ENCODE measurements around the gene FZD1.

Gene FZD1

GRCh38 chr7:91293840-91294239 is 29.6 kb downstream of the FZD1 start:
- TF ChIP-seq, protein P1, sequence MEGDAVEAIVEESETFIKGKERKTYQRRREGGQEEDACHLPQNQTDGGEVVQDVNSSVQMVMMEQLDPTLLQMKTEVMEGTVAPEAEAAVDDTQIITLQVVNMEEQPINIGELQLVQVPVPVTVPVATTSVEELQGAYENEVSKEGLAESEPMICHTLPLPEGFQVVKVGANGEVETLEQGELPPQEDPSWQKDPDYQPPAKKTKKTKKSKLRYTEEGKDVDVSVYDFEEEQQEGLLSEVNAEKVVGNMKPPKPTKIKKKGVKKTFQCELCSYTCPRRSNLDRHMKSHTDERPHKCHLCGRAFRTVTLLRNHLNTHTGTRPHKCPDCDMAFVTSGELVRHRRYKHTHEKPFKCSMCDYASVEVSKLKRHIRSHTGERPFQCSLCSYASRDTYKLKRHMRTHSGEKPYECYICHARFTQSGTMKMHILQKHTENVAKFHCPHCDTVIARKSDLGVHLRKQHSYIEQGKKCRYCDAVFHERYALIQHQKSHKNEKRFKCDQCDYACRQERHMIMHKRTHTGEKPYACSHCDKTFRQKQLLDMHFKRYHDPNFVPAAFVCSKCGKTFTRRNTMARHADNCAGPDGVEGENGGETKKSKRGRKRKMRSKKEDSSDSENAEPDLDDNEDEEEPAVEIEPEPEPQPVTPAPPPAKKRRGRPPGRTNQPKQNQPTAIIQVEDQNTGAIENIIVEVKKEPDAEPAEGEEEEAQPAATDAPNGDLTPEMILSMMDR (IDR thresholded peaks at IDR 0.05; ENCODE audit: low read depth, low read length, missing control alignments) = no peak
- no peak for DNase-seq
- in situ Hi-C loops (cut with HindIII; ENCODE audit: low pct_ligation_motif_present, low sequenced_read_pairs) = no loop called here
- Histone ChIP-seq H3K4me3 (ENCODE audit: low read depth, low read length) (no peak overlapping the region), H3K36me3 (replicated peaks) (no peaks in the 10 kb centered on the region), H3K27ac (no peak overlapping the region), H3K27me3 (replicated peaks) (no peaks in the 10 kb centered on the region)

DNA sequence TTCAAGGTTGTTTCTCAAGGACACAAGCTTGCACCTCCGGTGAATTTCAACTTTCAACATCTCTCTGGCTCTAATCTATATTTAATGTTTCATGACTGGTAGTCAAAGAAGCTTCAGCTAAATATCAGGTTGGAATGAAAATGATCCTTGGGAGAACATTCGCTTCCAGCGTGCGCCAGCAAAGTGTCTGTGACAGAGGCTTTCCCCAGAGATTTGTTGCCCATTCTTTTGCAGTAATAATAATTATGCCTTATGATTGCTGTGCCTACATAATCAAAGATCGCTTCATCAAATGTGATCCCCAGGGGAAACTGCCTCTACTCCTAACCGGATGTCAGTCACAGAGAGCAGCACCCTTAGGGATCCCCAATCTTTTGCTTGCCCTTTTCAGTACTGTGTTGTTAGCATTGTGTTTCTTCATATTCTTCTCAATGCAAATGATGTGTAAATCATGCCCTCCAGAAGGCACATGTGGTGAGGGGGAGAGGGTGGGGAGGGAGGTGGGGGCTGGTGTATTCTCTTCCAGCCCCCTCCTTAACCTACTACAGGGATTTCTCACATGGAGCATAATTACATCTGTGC is 30.5 kb downstream of the FZD1 start:
- Histone ChIP-seq H3K36me3 (replicated peaks) (no peaks in the 10 kb centered on the region), H3K27me3 (replicated peaks) (no peaks in the 10 kb centered on the region), H3K27ac (no peak overlapping the region), H3K4me3 (ENCODE audit: low read depth, low read length) (no peak overlapping the region)
- no peak for DNase-seq
- TF ChIP-seq, protein P1 (IDR thresholded peaks at IDR 0.05; ENCODE audit: low read depth, low read length, missing control alignments) = no peak
- in situ Hi-C loops (cut with HindIII; ENCODE audit: low pct_ligation_motif_present, low sequenced_read_pairs) = no loop called here

- Histone ChIP-seq H3K27ac (no peak overlapping the region), H3K36me3 (replicated peaks) (no peaks in the 10 kb centered on the region), H3K4me3 (ENCODE audit: low read depth, low read length) (no peak overlapping the region), H3K27me3 (replicated peaks) (no peaks in the 10 kb centered on the region)
- DNase-seq = no peak
- in situ Hi-C loops (cut with HindIII; ENCODE audit: low pct_ligation_motif_present, low sequenced_read_pairs) = no loop called here
- TF ChIP-seq, protein P1 (IDR thresholded peaks at IDR 0.05; ENCODE audit: low read depth, low read length, missing control alignments) = no peak
Measured at GRCh38 chr7:91295576-91295975, 31.3 kb downstream of the FZD1 start.

GRCh38 chr7:91297939-91298338 is 33.7 kb downstream of the FZD1 start:
- H3K27ac ChIP-seq = no peak overlapping the region
- no peaks in the 10 kb centered on the region for H3K36me3 ChIP-seq (replicated peaks)
- TF ChIP-seq, protein P1 (IDR thresholded peaks at IDR 0.05; ENCODE audit: low read depth, low read length, missing control alignments) = no peak
- DNase-seq = no peak
- in situ Hi-C loops (cut with HindIII; ENCODE audit: low pct_ligation_motif_present, low sequenced_read_pairs) = no loop called here
- H3K4me3 ChIP-seq (ENCODE audit: low read depth, low read length) = no peak overlapping the region
- no peaks in the 10 kb centered on the region for H3K27me3 ChIP-seq (replicated peaks)

GRCh38 chr7:91299952-91300775 is 35.9 kb downstream of the FZD1 start:
- DNase-seq = no peak
- H3K27ac ChIP-seq = no peak overlapping the region
- in situ Hi-C loops (cut with HindIII; ENCODE audit: low pct_ligation_motif_present, low sequenced_read_pairs) = no loop called here
- no peaks in the 10 kb centered on the region for H3K36me3 ChIP-seq (replicated peaks)
- H3K27me3 ChIP-seq (replicated peaks) = no peaks in the 10 kb centered on the region
- H3K4me3 ChIP-seq (ENCODE audit: low read depth, low read length) = no peak overlapping the region
- TF ChIP-seq, protein P1 (IDR thresholded peaks at IDR 0.05; ENCODE audit: low read depth, low read length, missing control alignments) = no peak
